DMS53 (cell line): ENCODE data around the gene PAGE2B.
"Not testable (repeated sequence)": the region's sequence is repeated elsewhere in the genome, so short reads cannot be mapped to it uniquely, and the experiment has no call there.

Experiments
- DNase-seq: peaks from one replicate; lab custom pipeline; 2025; lab: John Stamatoyannopoulos, UW

PAGE2B gene

DNA sequence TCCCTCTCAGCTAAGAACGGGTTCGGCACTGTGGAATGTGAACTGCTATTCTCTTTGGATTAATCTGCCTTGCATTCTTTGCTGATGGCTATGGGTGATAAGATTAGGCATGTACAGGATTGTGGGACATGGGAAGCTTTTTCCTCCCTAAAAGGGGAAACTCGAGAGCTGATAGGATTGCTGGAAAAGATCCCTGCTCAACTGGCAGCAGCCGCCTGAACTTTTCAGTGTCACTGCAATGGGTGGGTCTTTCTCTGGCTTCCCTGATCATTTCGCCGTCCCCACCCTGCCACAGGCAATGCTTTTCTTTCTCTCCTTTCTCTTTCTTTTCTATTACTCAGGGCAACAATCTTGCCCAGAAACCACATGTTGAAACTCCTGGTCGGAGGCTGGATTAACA is 34.5 kb downstream of the PAGE2B start:
- DNase-seq: no peak

DNA sequence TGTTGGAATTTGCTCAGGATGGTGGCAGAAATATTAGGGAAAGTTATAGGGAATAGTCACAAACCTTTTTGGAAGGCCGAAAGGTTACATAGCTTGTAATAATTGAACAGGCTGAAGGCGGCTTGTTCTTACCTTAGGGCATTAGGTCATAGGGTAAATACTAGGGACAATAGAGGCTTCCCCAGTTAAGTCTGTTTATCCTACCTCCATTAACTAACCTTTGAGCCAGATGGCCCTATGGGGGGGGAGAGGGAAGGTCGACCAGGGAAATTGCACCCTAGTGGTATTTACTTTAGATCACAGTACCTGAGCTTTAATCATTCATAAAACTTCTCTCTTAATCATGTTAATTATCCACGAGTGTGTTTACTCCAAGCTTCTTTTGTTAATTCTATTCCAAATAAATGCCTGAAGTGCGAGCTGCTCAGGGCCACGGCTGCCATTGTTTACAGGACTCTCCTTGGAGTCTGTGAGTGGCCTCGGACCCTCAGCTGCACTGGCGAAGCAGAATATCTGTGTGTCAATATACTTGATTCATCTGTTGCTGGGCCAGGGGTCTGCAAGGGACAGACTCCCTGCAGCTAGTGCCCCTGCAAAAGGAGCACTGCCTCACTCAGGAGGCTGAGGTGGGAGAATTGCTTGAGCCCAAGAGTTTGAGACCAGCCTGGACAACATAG is 36.9 kb downstream of the PAGE2B start:
- peak; percentile 85 for DNase-seq

DNA sequence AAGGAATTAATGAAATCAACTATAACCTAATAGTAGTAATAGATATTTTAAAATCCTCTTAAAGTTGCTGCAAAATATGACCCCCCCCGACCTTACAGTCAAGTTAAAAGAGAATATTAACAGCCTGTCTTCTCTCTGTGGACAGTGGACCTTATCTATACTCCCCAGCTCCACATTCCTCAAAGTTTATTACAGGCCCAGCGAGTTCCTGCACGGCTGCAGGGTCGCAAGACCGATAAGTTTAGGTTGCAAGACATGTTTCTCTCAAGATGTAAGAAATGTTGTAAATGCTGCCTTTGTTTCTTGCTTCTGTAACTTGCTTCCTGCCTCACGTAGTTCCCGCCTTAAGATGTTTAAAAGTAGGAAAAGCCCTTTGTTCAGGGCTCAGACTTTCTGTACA is 41.8 kb downstream of the PAGE2B start:
- DNase-seq: not testable (repeated sequence)

DNA sequence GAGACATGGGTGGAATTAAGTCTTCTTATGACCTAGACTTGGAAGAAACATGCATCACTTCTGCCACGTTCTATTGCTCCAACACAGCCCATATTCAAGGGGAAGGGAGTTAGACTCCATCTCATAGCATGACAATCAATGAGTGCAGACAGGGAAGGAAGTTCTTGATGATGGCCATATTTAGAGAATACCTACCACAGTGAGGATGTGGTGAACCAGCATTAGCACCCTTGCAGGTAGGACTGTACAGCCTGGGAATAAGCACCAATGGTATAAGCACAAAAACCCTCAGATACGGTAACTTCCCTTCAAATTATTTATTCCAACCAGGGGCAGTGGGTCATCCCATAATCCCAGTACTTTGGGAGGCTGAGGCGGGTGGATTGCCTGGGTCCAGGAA is 43.7 kb downstream of the PAGE2B start:
- DNase-seq: no peak

DNA sequence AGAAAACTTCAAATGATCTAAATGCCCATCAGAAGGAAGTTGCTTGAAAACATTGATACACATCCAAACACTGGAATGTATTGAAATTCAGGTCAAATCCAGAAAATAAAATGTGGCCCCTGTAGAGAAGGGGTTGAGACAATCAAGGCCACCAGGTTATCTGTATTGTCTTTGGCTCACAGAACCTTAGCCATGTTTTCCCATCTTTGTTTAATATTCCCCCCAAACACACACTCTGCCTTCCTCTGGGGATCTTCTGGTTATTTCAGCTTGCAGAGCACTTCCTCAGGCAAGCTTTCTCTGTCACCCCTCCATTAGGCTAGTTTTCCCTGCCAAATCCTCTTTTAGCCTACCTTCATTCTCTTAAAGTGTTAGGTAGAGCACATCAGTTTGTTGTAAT is 44.4 kb downstream of the PAGE2B start:
- DNase-seq: no peak

DNA sequence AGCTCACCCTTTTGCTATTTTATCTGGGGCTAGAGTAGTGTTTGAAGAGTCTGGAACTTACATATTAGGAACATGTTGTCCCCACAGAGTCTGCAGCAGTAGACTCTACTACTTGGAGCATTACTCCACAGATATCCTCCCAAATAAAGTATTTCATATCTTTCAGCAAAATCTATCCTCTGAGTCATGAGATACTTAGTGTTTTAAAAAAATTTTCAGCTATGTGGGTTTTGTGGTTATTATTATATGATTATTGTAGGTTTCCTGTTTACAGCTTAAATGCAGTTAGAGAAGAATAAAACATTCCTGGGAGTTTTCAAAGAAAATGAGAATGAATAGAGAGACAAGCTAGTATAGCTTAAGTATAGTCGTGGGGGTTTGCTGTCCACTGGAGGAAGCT is 44.9 kb downstream of the PAGE2B start:
- no peak for DNase-seq

DNA sequence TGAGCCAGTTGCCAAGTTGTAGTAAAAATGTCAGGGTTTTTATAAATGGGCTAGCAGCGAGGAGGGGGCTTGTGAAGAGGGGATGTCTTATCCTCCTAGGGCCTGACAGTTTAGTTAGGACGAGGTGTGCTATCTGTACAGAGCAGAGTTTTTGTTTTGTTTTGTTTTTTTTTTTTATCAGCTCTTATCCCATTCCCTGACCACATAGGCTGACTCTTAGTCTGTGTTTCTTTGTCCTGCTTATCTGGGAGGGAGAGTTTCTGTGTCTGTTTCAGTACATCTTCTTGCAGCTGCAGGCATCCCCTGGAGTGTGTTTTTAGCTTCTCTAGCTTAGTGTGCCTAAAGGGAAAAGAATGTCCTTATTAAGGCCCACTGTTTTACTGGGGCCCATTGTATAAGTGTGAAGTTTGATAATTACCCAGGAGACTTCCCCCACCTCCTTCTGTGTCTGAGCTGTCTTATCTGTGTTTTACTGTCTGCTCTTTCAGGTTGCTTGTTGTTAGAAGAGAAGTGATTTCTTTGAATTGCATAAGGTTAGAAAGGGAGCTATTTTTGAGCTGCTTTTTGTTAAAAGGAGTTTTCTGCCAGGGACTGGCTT is 46.0 kb downstream of the PAGE2B start:
- DNase-seq: no peak

DNA sequence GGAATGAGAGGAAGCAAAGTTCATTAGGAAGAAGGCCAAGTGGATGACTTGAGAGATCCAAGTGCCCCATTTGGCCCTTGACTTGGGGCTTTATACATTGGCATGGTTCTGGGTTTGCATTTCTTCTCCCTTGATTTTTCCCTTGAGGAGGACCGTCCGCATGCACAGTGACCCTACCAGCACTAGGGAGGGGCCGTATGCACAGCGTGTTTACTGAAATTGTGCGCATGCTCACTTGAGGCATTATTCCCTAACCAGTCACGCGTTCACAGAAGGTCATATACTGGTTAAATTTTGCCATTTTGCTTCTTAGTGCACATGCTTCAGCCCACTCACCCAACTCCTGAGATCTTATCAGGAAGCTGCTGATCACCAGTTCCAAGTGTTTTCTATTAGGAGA is 49.1 kb downstream of the PAGE2B start:
- DNase-seq: no peak

DNA sequence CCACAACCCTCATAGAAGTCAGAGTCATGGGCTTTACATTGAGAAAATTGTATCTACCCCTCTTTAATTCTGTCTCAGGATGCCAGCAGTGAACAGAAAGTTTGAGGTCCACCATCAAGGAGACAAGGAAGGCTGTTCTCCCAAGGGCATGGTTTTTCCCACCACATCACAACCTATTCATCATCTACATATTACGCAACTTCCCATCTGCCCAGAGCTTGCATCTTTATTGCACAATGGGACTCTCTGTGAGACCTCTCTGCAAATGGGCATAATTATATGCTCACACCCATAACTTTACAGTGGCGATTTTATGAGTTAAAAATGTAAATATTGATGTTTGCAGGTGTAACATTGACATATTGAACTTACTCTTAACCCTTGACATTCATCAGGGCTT is 52.9 kb downstream of the PAGE2B start:
- no peak for DNase-seq
